ENCODE results near the gene LRRC14B. TPM values are rescaled to one million over a fixed set of nuclear protein-coding genes. Genes with fewer than 3 reads are reported as not detected.

The LRRC14B gene
- total RNA-seq, 1 experiment from 2014 or later = 0.82 TPM

- H3K4me3 ChIP-seq (ENCODE audit: low read depth in 2 of 2, low read length in 2 of 2) = no peak overlapping the region
- no peak for TF ChIP-seq REST (IDR thresholded peaks at IDR 0.05; ENCODE audit: insufficient read depth in 1 of 2, low read depth in 2 of 2, low read length in 1 of 2)
- no peak for TF ChIP-seq POLR2AphosphoS5 (IDR thresholded peaks at IDR 0.05; ENCODE audit: low read depth, low read length)
- TF ChIP-seq SIN3A (IDR thresholded peaks at IDR 0.05; ENCODE audit: borderline replicate concordance, insufficient read depth, low read depth, low read length) = no peak
- CTCF ChIA-PET = no interaction called here
- POLR2A ChIA-PET = no interaction called here
- H3K27me3 ChIP-seq (ENCODE audit: control insufficient read depth, insufficient read depth, low read length) = no peaks in the 10 kb centered on the region
- no peak for ATAC-seq
- H3K9me3 ChIP-seq (ENCODE audit: control insufficient read depth, insufficient read depth, low read depth, low read length) = no peaks in the 10 kb centered on the region
- H3K36me3 ChIP-seq (ENCODE audit: control insufficient read depth, insufficient read depth, low read length) = no peaks in the 10 kb centered on the region
- H3K4me1 ChIP-seq (ENCODE audit: control insufficient read depth, insufficient read depth, low read length) = peaks cover 4% of the 10 kb centered on the region; the same call in 1 of the 2 replicates
- no TSS peak for BruUV-seq (replicated peaks)
- H3K27ac ChIP-seq (ENCODE audit: low read length) = no peak overlapping the region
- no peak for DNase-seq (ENCODE audit: low read depth, low spot score)
- in situ Hi-C loops (cut with HindIII; ENCODE audit: low pct_unique_long_range_greater_than_20kb, low sequenced_read_pairs) (no loop called here), intact Hi-C loops (cut with micrococcal nuclease; ENCODE audit: unreplicated experiment) (no loop called here)
Observed at GRCh38 chr5:198516-199196, 7.4 kb downstream of the LRRC14B start.

DNA sequence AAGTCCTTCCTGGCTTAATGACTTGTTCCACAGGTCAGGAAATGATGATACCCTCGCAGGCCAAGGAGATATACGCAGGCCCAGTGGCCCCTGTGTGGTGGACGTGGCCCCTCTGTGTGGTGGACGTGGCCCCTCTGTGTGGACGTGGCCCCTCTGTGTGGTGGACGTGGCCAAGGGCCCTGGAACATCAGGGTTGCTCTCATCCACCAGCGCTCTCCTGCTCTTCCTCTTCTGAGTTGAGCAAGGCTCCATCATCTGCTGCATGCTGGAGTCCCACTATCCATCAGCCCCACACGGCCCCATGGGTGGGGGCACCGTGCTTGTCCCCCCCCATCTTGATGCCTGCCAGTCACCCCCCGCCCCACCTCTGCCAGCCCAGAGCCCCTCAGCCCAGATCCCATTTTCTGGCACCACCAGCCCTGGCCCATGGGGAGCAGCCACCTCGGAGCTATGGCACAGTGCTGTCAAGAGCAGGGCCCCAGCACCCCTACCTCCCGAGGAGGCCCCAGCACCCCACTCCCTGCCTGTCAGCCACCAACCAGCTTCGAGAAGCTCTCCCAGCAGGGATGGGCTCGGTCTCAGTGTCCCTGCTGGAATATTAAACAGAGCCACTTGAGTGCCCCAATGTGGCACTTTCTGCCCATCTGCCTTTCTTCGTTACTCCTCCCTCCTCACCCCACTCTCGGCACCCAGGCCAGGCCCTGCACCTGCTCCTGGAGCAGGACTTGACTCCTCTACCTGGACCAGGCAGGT lies 8.1 kb downstream of the LRRC14B start:
- in situ Hi-C loops (cut with HindIII; ENCODE audit: low pct_unique_long_range_greater_than_20kb, low sequenced_read_pairs) (no loop called here), intact Hi-C loops (cut with micrococcal nuclease; ENCODE audit: unreplicated experiment) (no loop called here)
- TF ChIP-seq TCF7L2 (IDR thresholded peaks at IDR 0.05; ENCODE audit: low read depth, low read length) (no peak), REST (IDR thresholded peaks at IDR 0.05; ENCODE audit: insufficient read depth in 1 of 2, low read depth in 2 of 2, low read length in 1 of 2) (no peak), SIN3A (IDR thresholded peaks at IDR 0.05; ENCODE audit: borderline replicate concordance, insufficient read depth, low read depth, low read length) (no peak), POLR2AphosphoS5 (IDR thresholded peaks at IDR 0.05; ENCODE audit: low read depth, low read length) (no peak)
- TF ChIP-seq, protein P1, sequence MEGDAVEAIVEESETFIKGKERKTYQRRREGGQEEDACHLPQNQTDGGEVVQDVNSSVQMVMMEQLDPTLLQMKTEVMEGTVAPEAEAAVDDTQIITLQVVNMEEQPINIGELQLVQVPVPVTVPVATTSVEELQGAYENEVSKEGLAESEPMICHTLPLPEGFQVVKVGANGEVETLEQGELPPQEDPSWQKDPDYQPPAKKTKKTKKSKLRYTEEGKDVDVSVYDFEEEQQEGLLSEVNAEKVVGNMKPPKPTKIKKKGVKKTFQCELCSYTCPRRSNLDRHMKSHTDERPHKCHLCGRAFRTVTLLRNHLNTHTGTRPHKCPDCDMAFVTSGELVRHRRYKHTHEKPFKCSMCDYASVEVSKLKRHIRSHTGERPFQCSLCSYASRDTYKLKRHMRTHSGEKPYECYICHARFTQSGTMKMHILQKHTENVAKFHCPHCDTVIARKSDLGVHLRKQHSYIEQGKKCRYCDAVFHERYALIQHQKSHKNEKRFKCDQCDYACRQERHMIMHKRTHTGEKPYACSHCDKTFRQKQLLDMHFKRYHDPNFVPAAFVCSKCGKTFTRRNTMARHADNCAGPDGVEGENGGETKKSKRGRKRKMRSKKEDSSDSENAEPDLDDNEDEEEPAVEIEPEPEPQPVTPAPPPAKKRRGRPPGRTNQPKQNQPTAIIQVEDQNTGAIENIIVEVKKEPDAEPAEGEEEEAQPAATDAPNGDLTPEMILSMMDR (IDR thresholded peaks at IDR 0.05) = no peak
- POLR2A ChIA-PET = no interaction called here
- no TSS peak for BruUV-seq (replicated peaks)
- H3K27me3 ChIP-seq (ENCODE audit: control insufficient read depth, insufficient read depth, low read length) = no peaks in the 10 kb centered on the region
- no peak overlapping the region for H3K27ac ChIP-seq (ENCODE audit: low read length)
- no peaks in the 10 kb centered on the region for H3K9me3 ChIP-seq (ENCODE audit: control insufficient read depth, insufficient read depth, low read depth, low read length)
- no peak for DNase-seq (ENCODE audit: low read depth, low spot score)
- CTCF ChIA-PET = interaction anchor here (0.7 kb wide), 1 partner anchor 792 kb away, joined by 8 read pairs; no protein-coding TSS in a partner anchor
- ATAC-seq = no peak
- H3K4me1 ChIP-seq (ENCODE audit: control insufficient read depth, insufficient read depth, low read length) = peaks cover 4% of the 10 kb centered on the region; the same call in 1 of the 2 replicates
- H3K36me3 ChIP-seq (ENCODE audit: control insufficient read depth, insufficient read depth, low read length) = no peaks in the 10 kb centered on the region
- no peak overlapping the region for H3K4me3 ChIP-seq (ENCODE audit: low read depth in 2 of 2, low read length in 2 of 2)
